ENCODE measurements around the gene YAF2.

DNA sequence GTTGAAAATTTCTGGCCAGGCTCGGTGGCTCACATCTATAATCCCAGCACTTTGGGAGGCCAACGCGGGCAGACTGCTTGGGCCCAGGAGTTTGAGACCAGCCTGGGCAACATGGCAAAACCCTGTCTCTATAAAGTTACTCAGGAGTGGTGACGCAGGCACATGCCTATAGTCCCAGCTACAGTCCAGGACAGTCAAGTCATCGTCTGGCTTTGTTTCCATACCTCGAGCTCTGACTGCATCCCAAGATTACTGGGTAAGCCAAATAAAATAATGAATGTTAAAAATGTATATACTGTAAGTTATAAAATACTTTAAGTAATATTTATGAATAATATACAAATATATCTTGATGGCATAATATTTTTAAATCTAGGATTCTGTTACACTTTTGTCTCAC is 70.3 kb downstream of the YAF2 start:
- no peak for TF ChIP-seq EP300 (IDR thresholded peaks at IDR 0.05)
- TF ChIP-seq, protein P1, sequence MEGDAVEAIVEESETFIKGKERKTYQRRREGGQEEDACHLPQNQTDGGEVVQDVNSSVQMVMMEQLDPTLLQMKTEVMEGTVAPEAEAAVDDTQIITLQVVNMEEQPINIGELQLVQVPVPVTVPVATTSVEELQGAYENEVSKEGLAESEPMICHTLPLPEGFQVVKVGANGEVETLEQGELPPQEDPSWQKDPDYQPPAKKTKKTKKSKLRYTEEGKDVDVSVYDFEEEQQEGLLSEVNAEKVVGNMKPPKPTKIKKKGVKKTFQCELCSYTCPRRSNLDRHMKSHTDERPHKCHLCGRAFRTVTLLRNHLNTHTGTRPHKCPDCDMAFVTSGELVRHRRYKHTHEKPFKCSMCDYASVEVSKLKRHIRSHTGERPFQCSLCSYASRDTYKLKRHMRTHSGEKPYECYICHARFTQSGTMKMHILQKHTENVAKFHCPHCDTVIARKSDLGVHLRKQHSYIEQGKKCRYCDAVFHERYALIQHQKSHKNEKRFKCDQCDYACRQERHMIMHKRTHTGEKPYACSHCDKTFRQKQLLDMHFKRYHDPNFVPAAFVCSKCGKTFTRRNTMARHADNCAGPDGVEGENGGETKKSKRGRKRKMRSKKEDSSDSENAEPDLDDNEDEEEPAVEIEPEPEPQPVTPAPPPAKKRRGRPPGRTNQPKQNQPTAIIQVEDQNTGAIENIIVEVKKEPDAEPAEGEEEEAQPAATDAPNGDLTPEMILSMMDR (IDR thresholded peaks at IDR 0.05) = no peak
- TF ChIP-seq POLR2AphosphoS5 (IDR thresholded peaks at IDR 0.05) = no peak
- no peak for TF ChIP-seq POLR2A (IDR thresholded peaks at IDR 0.05)

All from suprapubic skin (tissue), 4 donors.